GM21619 (cell line): ENCODE measurements around the gene TSPY10.
"Not testable (repeated sequence)": the region's sequence is repeated elsewhere in the genome, so short reads cannot be mapped to it uniquely, and the experiment has no call there.

Experiments
- ATAC-seq: cut with Tn5 transposase; IDR thresholded peaks from one replicate; pipeline ENCODE4 v1.9.1; 2021; ENCODE audit not compliant: unreplicated experiment

Gene TSPY10, protein sequence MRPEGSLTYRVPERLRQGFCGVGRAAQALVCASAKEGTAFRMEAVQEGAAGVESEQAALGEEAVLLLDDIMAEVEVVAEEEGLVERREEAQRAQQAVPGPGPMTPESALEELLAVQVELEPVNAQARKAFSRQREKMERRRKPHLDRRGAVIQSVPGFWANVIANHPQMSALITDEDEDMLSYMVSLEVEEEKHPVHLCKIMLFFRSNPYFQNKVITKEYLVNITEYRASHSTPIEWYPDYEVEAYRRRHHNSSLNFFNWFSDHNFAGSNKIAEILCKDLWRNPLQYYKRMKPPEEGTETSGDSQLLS

DNA sequence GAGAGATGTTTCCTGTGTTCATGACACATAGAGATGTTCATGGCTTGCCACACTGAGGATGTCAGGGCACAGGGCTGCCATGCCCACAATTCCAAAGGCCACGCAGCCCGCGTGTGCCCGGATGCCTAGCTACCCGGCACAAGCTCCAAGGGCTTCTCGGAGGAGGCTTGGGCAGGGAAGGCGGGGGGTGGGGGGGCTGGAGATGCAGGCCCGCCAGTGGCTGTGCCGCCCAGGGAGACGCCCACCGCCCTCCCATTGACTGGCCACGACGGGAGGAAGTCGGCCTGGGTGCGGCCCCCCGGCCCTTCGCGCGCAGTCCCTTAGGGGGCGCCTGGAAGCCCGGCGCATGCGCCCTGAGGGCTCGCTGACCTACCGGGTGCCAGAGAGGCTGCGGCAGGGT lies at the start of gene TSPY10:
Gene TSPY10 (plus strand): TSS at position 301 of the 400 bp plus-strand sequence. CDS start 46 bp downstream, at position 347.
- ATAC-seq = not testable (repeated sequence)

DNA sequence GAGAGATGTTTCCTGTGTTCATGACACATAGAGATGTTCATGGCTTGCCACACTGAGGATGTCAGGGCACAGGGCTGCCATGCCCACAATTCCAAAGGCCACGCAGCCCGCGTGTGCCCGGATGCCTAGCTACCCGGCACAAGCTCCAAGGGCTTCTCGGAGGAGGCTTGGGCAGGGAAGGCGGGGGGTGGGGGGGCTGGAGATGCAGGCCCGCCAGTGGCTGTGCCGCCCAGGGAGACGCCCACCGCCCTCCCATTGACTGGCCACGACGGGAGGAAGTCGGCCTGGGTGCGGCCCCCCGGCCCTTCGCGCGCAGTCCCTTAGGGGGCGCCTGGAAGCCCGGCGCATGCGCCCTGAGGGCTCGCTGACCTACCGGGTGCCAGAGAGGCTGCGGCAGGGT lies 40.7 kb upstream of the TSPY10 start, which contains the start of gene TSPY9:
Gene TSPY9 (plus strand): TSS at position 301 of the 400 bp plus-strand sequence. CDS start 46 bp downstream, at position 347.
- ATAC-seq = not testable (repeated sequence)

DNA sequence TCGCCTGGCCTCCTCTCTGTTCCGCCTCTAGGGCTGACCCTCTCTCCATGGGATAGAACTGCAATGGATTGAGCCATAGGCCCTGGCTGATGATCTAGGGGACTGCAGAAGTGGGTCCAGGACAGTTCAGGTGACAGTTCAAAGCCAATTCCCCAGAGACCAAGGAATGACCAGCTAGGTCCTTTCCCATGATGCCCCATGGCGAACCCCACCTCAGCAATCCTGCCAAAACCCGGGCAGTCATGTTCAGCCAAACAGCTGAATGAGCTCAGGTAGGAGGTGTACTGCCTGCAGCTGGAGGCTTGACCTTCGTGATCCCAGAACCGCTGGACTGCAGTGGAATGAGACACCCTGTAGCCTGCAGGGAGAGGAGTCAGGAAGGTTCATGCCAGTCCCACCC lies 23.3 kb upstream of the TSPY10 start:
- not testable (repeated sequence) for ATAC-seq

DNA sequence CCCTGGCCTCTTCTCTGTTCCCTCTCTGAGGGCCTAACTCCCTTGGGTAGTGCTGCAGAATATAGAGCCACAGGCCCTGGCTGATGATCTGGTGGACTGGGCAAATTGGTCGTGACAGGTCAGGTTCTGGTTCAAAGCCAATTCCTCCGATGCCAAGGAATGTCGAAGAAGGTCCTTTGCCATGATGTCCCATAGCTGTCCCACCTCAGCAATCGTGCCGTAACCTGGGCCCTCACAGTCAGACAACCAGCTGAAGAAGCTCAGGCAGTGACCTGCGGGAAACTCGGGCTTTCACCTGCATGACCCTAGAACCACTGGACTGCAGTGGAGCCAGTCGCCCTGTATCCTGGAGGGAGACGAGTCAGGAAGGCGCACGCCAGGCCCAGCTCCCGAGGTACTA lies 11.4 kb upstream of the TSPY10 start:
- ATAC-seq = not testable (repeated sequence)
